DOHH2 (cell line): ENCODE data around the gene USP6NL.

ENCODE experiments used
- H3F3A ChIP-seq: fragments of 200-600 bp; sonication (generic), shearing (Covaris generic); 2 replicates; pipeline ENCODE4 v1.6.0; 2016; ENCODE audit warnings: antibody characterized with exemption, mild to moderate bottlenecking; ENCODE audit not compliant: control insufficient read depth, insufficient read depth
- H3K27ac ChIP-seq: fragments of 200-600 bp; sonication (generic); 2 replicates; pipeline ENCODE4 v1.5.1; 2014; ENCODE audit warnings: low read depth, mild to moderate bottlenecking, low read length, moderate library complexity
- H3K27me3 ChIP-seq: fragments of 200-600 bp; sonication (generic); 2 replicates; pipeline ENCODE4 v1.6.1; 2014; ENCODE audit warnings: mild to moderate bottlenecking, low read length, mixed read lengths; ENCODE audit not compliant: control insufficient read depth
- H3K36me3 ChIP-seq: fragments of 200-600 bp; sonication (generic); 2 replicates; pipeline ENCODE4 v1.6.1; 2014; ENCODE audit warnings: mild to moderate bottlenecking, low read length, moderate library complexity, mixed read lengths; ENCODE audit not compliant: control insufficient read depth
- H3K4me1 ChIP-seq: fragments of 200-600 bp; sonication (generic); 2 replicates; pipeline ENCODE4 v1.6.1; 2014; ENCODE audit warnings: mild to moderate bottlenecking, low read length, mixed read lengths; ENCODE audit not compliant: control insufficient read depth
- H3K4me2 ChIP-seq: fragments of 200-600 bp; sonication (generic); 2 replicates; pipeline ENCODE4 v1.6.0; 2014; ENCODE audit warnings: mild to moderate bottlenecking, low read length, moderate library complexity
- H3K4me3 ChIP-seq: fragments of 200-600 bp; sonication (generic); 2 replicates; pipeline ENCODE4 v1.5.1; 2014; ENCODE audit warnings: mild to moderate bottlenecking, low read length, mixed read lengths
- H3K79me2 ChIP-seq: fragments of 200-600 bp; sonication (generic); 2 replicates; pipeline ENCODE4 v1.6.1; 2014; ENCODE audit warnings: mild to moderate bottlenecking, low read length, mixed read lengths; ENCODE audit not compliant: control insufficient read depth
- H3K9me2 ChIP-seq: fragments of 200-600 bp; sonication (generic); replicated peaks from 2 replicates; pipeline ENCODE4 v1.6.1; 2014; ENCODE audit warnings: mild to moderate bottlenecking, low read length, mixed read lengths; ENCODE audit not compliant: control insufficient read depth
- H3K9me3 ChIP-seq: fragments of 200-600 bp; sonication (generic); 2 replicates; pipeline ENCODE4 v1.6.1; 2014; ENCODE audit warnings: antibody characterized with exemption, low read length, mixed read lengths; ENCODE audit not compliant: control insufficient read depth, insufficient read depth
- H4K20me1 ChIP-seq: fragments of 200-600 bp; sonication (generic); 2 replicates; pipeline ENCODE4 v1.6.0; 2014; ENCODE audit warnings: low read depth, mild to moderate bottlenecking, antibody characterized with exemption, low read length, moderate library complexity; ENCODE audit not compliant: control insufficient read depth, insufficient read depth
- EZH2phosphoT487 ChIP-seq: fragments of 200-600 bp; sonication (generic); IDR thresholded peaks from 2 replicates; pipeline ENCODE4 v1.6.1; 2017; ENCODE audit warnings: borderline replicate concordance, mild to moderate bottlenecking, antibody characterized with exemption, low read length, moderate library complexity, mixed read lengths
- TF ChIP-seq, protein P1 (sequence below): fragments of 200-600 bp; sonication (generic); IDR thresholded peaks from one replicate; pipeline ENCODE4 v1.5.1; 2014; ENCODE audit warnings: antibody characterized with exemption, mild to moderate bottlenecking, low read depth, low read length; ENCODE audit not compliant: poor library complexity, severe bottlenecking

USP6NL gene

DNA sequence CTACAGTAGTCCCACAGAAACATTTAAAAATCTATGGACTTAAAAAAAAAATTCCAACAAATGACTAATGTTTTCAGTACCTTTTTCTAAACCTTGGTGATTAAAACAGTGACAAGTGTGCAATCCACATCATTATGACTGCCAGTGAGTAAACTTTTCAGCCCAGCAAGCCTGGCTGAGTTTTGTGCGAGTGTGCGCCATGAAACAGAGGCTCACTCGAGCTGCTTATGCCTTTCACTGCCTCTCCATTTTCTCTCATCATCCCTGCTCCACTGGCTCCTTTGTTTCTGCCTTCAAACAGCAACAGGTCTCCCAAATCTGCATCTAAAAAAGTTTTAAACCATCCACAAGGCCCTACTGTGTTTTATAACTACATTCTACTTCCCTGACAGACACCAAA lies 105.8 kb downstream of the USP6NL start:
- Histone ChIP-seq H3K9me3 (no peaks in the 10 kb centered on the region), H3K4me2 (no peak overlapping the region), H3F3A (peaks cover 16% of the 10 kb centered on the region; the same call in 1 of the 2 replicates), H3K36me3 (peaks cover 68% of the 10 kb centered on the region), H3K4me3 (no peak overlapping the region), H3K27ac (no peak overlapping the region), H3K27me3 (no peaks in the 10 kb centered on the region), H3K9me2 (no peaks in the 10 kb centered on the region), H3K79me2 (peaks cover 28% of the 10 kb centered on the region), H4K20me1 (peaks cover 2% of the 10 kb centered on the region; the same call in 1 of the 2 replicates), H3K4me1 (no peaks in the 10 kb centered on the region)
- TF ChIP-seq EZH2phosphoT487 = no peak

DNA sequence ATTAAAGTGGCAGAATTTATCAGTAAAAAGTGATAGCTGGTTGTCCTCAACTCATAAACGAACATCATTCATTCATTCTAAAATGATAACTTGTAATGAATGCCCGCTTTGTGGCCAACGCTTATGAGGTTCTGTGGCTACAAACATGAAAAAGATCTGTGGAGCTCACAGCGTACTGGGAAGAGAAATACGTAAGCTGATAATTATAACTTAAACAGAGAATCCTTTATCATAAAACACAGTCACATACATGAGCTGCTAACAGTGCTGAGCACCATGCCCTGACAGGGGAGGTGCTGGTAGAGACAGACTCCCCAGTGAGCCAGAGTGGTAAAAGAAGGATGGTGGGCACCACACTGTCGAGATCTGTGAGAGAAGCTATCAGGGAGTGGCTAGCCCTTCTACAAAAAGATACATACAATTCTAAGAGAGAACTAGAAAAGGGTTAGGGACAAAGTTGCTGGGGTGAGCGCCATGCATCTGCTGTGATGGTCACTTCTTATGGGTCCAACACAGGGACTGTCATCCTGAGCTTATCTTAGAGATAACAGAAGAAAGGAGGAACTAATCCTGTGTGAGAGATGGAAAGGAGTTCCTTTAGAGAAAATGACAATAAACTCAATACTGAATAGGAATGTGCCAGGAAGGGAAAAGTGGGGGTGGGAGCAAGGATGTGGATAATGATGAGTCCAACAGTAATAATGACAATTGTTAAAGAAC lies 106.7 kb downstream of the USP6NL start:
- Histone ChIP-seq H3K4me2 (no peak overlapping the region), H3K4me3 (no peak overlapping the region), H3K4me1 (no peaks in the 10 kb centered on the region), H3K27ac (no peak overlapping the region), H3K9me3 (no peaks in the 10 kb centered on the region), H4K20me1 (peaks cover 2% of the 10 kb centered on the region; the same call in 1 of the 2 replicates), H3K27me3 (no peaks in the 10 kb centered on the region), H3K36me3 (peaks cover 69% of the 10 kb centered on the region), H3K79me2 (peaks cover 22% of the 10 kb centered on the region), H3K9me2 (no peaks in the 10 kb centered on the region), H3F3A (peaks cover 16% of the 10 kb centered on the region; the same call in 1 of the 2 replicates)
- TF ChIP-seq EZH2phosphoT487 = no peak
- TF ChIP-seq, protein P1, sequence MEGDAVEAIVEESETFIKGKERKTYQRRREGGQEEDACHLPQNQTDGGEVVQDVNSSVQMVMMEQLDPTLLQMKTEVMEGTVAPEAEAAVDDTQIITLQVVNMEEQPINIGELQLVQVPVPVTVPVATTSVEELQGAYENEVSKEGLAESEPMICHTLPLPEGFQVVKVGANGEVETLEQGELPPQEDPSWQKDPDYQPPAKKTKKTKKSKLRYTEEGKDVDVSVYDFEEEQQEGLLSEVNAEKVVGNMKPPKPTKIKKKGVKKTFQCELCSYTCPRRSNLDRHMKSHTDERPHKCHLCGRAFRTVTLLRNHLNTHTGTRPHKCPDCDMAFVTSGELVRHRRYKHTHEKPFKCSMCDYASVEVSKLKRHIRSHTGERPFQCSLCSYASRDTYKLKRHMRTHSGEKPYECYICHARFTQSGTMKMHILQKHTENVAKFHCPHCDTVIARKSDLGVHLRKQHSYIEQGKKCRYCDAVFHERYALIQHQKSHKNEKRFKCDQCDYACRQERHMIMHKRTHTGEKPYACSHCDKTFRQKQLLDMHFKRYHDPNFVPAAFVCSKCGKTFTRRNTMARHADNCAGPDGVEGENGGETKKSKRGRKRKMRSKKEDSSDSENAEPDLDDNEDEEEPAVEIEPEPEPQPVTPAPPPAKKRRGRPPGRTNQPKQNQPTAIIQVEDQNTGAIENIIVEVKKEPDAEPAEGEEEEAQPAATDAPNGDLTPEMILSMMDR = no peak

DNA sequence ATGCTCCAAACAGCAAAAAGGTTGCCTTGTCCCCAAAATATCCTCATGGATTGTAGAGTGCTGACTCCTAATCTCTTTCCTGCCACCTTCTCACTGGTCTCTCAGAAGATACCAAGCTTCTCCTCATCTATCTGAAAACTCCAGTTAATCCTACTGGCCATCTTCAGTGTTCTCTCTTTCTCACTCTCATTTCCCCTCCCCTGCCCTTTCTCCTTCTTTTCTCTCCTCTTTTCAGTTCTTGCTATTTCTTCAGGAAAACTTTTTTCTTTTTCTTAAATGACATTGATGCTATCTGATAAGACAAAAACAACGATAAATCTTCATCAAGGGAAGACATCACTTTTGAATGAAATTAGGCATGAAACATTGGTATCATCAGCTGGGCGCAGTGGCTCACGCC lies 109.8 kb downstream of the USP6NL start:
- Histone ChIP-seq H4K20me1 (no peaks in the 10 kb centered on the region), H3K36me3 (peaks cover 63% of the 10 kb centered on the region), H3K4me3 (no peak overlapping the region), H3K27me3 (no peaks in the 10 kb centered on the region), H3K4me2 (no peak overlapping the region), H3K9me2 (no peaks in the 10 kb centered on the region), H3F3A (peaks cover 7% of the 10 kb centered on the region; the same call in 1 of the 2 replicates), H3K4me1 (no peaks in the 10 kb centered on the region), H3K27ac (no peak overlapping the region), H3K9me3 (no peaks in the 10 kb centered on the region), H3K79me2 (peaks cover 12% of the 10 kb centered on the region; the same call in 1 of the 2 replicates)
- TF ChIP-seq EZH2phosphoT487 = no peak
- TF ChIP-seq, protein P1 = no peak

DNA sequence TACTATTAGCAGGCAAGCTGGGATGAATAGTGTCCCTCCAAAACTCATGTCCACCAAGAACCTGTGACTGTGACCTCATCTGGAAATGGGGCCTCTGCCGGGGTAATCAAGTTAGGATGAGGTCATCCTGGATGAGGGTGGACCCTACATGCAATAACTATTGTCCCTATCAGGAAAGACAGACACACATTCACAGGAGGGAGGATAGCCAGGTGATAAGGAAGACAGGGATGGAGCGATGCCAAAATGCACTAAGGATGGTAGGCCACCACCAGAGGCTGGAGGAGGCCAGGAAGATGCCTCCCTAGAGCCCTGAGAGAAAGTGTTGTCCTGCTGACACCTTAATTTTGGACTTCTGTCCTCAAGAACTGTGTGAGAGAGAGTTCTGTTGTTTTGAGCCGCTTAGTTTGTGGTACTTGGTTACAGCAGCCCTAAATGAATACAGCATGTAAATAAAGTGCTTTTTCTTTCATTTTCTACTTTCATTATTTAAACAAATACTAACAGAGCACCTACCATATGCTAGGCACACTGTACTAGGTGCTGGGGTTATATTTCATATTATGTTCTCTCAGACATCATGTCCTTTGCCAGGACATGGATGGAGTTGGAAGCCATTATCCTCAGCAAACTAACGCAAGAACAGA lies 111.9 kb downstream of the USP6NL start:
- H4K20me1 ChIP-seq = no peaks in the 10 kb centered on the region
- peaks cover 64% of the 10 kb centered on the region for H3K36me3 ChIP-seq
- no peak overlapping the region for H3K4me2 ChIP-seq
- H3F3A ChIP-seq = peaks cover 7% of the 10 kb centered on the region; the same call in 1 of the 2 replicates
- H3K4me3 ChIP-seq = no peak overlapping the region
- H3K4me1 ChIP-seq = no peaks in the 10 kb centered on the region
- H3K9me3 ChIP-seq = no peaks in the 10 kb centered on the region
- no peaks in the 10 kb centered on the region for H3K9me2 ChIP-seq
- H3K27me3 ChIP-seq = no peaks in the 10 kb centered on the region
- peaks cover 6% of the 10 kb centered on the region; the same call in 1 of the 2 replicates for H3K79me2 ChIP-seq
- TF ChIP-seq, protein P1 = no peak
- TF ChIP-seq EZH2phosphoT487 = no peak
- no peak overlapping the region for H3K27ac ChIP-seq
